Activated T-helper 1 cell treated with Interleukin-2 at 50 U/mL for 16 hours (primary cell): ENCODE results near the gene SOX3.

Experiments used
- DNase-seq: peaks from one replicate; pipeline ENCODE4 v3.0.0-alpha.2; 2020; ENCODE audit warnings: low read depth

SOX3 gene

DNA sequence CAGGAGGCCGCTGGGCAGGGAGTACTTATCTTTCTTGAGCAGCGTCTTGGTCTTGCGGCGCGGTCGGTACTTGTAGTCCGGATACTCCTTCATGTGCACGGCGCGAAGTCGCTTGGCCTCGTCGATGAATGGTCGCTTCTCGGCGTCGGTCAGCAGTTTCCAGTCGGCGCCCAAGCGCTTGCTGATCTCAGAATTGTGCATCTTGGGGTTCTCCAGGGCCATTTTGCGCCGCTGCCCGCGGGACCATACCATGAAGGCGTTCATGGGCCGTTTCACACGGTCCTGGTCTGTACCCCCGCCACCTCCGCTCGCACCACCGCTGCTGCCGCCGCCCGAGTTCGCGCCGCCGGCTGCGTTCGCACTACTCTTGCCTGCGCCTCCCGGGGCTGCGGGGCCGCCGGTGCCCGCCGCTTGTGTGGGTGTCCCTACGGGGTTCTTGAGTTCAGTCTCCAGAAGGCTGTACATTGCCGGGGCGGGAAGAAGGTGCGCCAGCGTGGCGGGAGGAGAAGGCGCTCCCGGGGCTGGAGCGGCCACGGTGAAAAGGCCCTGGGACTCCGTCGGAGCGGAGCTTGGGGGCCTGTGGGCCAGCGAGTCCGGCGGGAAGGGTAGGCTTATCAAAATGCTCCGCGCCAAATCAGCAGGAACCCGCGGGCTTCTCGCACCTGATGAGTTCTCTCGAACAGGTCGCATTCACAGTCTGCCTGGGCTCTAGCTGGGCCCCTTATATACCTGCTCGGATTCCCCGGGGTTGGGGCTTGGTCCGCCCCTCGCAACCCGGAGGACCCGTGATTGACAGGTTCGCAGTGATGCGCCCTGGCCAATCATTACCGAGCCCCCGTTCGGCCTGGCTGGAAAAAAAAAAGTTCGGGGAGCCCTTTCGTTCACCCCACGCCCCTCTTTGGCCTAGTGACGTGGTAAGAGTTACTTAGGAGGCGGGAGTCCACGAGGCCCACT lies at the start of gene SOX3:
SOX3 (minus strand) TSS at position 699 of the 954 bp plus-strand sequence; CDS start at position 690, 9 bp downstream.
- no peak for DNase-seq

DNA sequence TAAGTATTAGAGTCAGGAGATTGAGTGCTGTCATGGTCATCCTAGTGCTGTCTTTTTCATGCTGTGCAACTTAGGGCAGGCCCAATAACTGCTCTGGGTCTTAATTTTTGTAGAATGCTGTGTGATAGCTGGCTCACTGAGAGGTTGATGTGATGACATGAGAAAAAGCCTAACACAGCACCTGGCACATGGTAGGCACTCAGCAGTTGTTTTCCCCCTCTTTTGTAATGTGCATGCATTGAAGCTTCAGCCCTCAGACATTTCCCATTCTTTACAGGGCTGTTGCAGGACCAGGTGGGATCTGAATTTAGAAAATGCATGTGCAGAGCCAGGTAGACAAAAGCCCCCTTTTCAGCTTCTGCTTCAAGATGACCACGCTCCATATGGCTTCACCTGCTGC lies 44.1 kb upstream of the SOX3 start:
- no peak for DNase-seq

DNA sequence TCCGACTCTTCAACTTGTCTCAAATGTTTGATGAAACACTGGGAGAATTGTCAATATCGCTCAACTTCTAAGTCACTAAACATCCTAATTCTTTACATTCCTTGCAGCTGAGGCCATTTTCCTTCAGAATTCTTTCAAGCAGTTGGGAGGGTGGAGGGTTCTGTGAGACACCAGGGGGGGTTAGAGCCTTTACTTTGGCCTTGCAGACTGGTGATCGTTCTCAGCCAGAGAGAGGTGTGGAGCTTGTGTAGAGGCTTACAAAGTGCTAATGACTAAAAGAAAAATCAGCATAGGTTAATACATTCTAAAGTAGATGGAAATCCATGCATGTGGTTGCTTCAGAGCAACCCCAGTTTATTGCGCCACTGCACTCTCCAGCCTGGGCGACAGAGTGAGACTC lies 21.3 kb upstream of the SOX3 start:
- no peak for DNase-seq

DNA sequence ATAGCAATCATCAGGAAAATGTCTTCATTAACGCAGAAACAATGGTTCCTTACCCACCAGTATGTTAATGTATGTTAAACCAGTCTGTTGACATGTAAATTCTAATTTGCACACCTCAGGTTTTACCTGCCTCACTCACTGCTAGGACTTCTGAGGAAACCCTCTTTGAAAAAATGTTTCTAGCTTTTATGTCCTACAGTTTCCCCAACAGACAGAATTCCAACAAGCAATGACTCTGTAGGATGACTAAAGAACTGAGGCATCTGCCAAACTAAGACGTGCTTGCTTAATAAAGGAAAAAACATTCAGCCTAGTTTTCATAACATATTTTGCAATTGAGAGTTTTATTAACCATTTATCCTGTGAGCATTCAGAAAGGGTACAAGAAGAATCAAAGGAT lies 20.6 kb upstream of the SOX3 start:
- no peak for DNase-seq

DNA sequence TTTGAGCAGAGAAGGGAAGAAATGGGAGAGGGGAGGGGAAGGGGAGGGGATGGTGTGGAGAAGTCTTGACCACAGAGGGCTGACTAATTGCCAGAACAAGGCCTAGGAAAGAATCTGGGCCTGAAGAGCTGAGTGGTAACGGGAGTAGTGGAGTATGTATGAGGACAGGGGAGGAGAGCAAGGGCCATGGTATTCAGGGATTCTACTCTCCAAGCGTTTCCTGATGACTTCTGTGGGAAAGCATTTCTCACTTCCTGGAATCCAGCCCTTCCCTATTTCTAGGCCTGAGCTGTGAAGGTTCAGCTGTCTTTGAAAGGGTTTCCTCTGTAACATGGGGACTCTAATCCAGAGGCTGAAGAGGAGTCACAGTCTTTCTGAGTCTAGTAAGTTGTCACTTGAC lies 19.7 kb upstream of the SOX3 start:
- DNase-seq, result no peak

DNA sequence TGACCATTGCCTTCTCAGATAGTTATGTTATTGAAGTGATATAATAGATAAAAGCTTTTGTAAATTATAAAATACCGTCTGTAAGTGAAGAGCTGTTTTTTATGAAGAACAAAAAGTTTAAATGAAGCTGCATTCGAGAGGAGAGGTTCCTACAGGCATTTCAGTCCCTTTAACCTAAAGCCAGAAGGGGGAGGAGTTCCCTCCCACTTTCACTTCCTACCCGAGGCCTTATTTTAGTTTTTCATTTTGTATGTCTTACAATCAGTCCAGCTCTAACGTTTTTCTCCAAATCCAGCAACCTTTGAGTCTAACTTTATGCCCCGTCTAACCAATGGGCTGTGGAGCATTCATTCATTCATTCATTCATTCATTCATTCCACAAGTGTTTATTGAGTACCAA lies 16.5 kb upstream of the SOX3 start:
- no peak for DNase-seq

DNA sequence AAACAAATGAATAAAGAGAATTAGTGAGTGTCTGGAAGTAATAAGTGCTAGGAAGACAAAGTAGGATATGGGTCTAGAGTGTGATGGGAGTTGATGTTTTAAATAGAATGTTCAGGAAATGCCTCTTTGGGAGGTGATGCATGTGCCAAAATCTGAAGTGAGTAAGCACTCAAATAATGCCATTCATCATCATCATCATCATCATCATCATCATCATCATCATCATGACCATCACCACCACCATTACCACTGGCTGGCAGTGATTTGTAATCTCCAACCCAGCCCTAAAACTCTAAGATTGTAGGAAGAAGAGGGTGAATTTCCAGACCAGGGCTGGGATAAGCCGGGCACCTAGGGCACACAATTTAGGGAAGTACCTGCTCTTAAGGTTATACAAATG lies 9.7 kb upstream of the SOX3 start:
- DNase-seq, result no peak

DNA sequence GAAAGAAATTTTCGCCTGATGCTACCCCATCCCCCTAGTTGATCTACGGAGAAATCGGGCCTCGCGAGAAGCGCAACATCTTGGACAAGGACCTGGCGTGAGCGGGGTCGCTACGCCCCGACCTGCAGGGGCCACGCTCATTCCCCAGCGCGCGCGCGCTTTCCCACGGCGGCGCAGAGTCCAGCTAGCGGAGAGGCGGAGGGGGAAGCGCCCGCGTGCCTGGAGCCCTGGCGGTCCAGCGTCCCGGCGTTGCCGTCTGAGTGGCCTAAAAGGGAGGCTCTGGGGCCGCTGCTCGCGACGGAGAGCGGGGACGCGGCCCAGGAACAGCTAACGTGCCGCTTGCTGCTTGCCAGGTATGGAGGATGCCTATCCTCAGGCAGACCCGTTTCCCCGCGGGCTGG lies 6.0 kb upstream of the SOX3 start:
- no peak for DNase-seq

DNA sequence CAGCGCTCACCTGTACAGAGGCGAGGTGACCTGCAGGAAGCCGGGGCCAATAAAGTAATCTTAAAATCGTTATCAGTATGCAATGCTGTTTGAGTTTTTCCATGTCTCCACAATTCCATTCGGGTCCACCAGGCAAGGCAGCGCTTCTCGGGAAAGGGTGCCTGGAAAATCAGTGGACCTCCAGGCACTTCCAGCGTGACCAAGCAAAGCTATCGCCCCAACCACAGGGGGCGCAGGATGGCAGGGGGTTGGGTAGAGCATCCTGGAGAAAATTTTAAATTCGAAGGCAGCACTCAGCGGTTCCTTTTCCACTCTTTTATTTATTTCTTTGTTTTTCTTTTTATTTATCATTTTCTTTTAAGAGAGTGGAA lies 5.4 kb upstream of the SOX3 start:
- no peak for DNase-seq

DNA sequence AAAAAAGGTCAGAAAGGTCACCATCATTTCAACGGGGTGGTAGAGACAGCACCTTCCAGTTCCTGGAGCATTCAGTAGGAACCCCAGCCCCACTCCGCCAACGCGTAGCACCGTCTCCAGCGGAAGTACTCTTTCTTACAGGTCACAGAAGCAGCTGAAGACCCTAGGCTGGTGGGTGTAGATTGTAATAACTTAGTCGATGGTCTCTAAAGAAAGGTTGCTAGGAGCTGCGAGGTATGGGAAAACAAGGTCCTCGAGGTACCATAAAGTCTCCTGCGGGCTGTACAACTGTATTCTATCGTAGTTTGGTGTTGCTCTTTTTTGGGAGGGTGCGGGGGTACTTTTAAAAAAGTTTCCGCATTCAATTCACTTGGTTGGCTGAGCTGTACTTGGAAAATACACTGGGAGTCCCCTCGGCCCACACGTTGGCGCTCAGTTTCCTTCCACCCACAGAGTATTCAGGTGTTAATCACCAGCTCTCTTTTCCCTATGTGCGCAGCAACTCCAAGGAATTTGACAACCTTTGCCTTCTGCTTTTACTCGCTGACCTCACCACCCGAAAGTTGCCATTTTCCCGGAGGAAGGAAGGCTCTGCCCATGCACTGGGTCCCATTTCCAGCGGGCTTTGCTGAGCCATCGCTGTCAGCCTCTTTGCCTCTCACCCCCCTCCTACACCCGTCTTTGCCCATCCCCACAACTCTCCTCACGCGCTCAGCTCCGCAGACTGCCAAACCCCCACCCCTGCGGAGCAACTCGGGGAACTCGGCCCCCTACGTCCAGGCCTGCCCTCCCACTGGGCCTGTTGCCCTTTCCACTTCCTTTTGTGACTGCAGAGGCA lies 4.8 kb upstream of the SOX3 start:
- DNase-seq, result no peak

DNA sequence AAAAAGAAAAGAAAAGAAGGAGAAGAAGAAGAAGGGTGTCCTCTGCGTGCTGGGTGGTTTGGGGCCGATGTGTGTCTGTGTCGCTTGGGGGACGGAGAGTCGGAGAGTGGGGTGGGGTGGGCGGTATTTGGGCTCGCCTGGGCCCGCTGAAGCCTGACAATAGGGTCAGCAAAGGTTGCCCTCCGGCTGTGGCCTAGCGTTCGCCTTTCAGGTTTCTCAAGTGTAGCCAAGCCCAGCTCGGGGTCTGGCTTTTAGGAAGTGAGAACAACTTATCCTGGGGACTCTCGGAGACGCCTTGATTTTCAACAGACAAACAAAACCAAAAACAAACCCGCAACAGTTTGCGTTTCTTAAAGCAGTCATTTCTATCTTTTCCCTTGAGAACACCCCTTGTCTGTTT lies 4.1 kb upstream of the SOX3 start:
- DNase-seq, result no peak

DNA sequence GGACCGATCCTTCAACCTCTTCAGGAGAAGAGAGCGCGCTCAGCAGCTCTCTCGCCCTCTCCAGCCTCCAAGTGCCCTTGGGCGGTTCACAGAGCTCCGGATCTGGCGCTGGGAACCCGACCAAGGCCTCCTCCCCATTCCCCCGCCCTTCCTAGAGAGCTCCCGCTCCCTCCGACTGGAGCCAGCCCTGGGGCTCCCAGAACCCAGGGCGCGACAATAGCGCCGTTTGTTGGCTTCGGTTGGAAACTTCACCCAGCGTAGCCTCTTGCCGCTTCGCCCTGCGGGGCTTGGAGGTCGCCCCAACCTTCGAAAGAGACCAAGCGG lies 3.1 kb upstream of the SOX3 start:
- DNase-seq, result no peak

DNA sequence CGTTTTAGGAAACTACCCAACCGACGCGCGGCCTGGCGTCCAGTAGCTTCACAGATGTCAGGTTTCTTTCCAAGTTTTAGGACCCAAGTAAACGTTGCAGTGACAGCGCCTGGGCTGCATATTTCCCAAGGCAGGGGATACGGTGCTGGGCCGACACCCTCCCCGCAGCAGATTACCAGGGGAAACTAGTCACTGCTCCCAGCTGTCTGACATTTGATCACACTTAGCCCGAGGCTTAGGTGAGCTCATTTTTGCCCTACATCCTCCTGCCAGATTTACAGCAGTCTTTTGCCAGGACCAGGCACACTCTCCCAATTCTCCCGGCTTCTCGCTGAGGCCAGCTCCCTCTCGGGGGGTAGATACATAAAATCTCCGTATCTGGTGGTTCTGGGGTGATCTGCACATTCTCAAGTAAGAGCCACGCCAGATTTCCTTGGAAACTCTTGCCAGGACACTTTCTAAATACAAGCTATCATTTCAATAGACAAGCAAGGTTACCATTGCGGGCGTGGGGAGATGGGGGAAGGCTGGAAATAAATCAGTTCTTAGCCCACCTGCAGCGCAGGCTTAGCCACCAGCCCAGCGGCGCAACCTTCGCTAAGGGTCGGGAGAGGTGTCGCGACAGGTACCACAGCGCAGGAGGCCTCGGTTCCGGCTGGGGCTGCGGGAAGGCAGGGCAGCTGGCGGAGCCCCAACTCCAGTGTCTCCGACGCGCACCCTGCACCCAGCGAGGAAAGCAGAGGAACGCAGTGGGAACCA lies 2.5 kb upstream of the SOX3 start:
- no peak for DNase-seq

DNA sequence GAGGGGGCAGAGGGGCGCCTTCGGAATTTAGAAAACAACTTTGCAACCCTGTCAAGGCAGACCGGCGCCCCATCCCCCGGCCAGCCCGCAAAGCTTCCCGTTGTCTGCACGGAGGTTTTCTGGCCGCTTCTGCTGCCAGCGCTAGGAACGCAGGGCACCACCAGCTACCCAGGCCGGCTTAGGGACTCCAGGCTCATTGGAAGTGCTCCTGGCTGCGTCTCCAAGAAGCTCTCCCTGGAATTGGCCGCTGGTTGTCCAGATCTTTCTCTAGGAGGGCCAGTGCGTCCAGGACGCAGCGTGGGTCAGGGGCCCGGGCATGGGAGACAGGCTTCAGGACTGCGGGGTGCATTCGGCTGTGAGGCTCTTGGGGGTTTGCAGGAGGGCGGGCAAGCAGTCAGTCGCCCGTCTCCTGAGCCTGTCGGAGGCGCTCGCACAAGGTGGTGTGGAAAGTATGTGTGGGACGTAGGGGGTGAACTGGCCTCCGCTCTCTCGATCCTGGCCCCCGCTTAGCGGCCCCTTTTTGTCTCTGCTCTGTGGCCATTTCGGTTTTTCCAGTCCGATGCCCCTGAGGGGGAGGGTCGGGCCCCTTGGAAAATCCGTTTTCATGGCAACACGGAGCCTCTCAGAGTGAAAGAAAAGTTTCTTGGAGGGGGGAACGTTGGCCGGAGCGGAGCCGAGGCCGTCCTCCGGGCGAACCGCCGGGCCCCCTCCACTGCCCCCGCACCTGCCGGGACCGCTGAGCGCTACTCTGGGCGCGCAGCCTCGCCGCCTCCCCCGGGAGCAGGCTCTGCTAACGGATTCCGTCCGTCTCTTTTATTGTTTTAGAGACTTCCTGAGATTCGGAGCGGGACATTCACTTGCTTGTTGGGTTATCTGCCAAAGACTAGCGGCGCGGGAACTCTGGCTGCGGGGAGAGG lies 810 bp upstream of the SOX3 start:
- no peak for DNase-seq

DNA sequence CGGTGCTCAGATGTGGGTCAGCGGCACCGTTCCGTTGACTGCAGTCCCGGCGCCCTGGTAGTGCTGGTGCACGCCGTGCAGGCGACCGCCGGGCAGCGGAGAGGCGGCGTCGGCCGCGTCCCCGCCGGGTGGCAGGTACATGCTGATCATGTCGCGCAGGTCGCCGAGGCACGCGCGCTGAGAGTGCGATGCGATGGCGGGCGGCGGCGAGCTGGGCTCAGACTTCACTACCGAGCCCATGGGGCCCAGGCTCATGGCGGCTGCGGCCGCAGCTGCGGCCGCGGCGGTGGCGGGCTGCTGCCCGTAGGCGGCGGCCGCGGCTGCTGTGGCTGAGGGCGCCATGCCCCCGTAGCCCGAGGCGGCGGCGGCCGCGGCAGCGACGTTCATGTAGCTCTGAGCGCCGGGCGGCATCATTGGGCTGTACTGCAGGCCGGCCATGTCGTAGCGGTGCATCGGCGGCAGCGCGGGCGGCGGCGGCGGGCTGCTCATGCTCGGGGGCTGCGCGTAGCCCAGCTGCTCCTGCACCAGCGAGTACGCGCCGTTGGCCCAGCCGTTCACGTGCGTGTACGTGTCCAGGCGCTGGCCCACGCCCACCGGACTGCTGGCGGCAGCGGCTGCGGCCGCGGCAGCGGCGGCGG lies 1.0 kb downstream of the SOX3 start:
- no peak for DNase-seq

DNA sequence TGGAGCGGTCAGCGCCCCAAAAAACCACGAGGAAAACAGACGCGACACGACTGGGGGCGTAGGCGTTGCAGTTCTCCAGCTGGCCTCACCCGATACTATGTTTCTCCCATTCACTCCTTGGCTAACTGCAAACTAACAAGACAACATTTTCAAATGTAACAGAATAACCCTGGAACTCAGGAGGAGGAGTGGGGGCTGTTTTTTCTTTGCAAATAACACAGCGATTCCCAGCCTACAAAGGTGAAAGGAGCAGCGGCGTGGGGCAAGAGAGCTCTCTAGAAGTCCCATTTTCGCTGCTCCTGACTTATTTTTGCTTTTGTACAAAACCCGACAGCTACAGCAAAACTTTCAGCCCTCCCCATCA lies 1.6 kb downstream of the SOX3 start:
- DNase-seq, result no peak

DNA sequence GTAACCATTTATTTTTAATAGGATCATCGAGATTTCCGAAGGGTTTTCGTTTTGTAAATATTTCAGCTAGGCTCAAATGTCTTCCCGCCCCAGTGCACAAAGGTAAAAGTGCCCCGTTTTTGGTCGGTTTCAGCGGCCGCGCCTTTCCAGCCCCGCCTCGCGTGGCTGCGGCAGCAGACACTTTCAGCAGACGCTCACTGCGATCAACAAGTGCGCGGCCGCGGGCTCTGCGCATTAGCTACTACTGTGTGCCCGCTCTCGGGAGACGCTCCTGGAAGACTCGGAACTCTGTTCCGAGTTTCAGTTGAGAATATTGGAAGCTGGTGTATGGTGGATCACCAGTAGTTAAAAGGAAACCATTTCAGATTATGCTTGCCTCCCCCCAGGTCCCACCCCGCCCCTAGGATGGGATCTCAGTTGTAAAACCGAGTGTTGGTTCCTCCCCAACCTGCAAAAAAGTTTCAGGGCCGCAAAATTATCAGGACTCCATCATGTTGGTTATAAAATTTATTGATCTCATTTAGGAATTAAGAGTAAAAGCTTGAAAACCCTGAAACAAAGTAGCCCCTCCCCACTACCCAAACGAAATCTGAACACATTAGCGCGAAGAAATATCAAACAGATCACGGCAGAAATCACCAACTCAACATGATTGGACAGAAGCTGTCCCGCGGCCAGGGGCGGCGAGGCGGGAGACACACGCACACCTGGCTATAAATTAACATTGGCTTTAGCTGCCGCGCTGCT lies 2.2 kb downstream of the SOX3 start:
- no peak for DNase-seq

DNA sequence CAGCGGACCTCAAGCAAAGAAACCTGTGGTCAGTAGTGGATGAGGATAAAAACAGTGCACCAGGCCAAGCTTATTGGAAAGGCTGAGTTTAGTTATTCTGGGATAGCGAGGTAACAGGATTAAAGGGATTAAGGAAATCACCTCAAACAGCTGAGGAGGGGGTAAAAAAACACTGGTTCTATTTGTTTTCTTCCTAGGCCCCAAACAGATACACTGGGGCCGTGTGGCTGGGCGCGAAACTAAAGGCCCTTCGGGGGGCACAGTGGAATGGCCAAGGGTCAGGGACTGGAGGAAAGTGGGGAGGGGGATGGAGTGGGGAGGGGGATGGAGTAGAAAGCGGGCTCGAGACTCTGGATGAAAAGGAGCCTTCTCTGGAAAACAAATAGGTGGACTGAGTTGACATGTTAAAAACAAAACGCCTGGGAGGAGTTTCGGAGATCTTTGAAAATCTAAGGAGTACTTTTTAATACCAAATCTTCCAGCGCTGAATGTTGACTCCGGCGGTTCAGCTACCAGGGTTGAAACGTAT lies 2.9 kb downstream of the SOX3 start:
- DNase-seq, result no peak

DNA sequence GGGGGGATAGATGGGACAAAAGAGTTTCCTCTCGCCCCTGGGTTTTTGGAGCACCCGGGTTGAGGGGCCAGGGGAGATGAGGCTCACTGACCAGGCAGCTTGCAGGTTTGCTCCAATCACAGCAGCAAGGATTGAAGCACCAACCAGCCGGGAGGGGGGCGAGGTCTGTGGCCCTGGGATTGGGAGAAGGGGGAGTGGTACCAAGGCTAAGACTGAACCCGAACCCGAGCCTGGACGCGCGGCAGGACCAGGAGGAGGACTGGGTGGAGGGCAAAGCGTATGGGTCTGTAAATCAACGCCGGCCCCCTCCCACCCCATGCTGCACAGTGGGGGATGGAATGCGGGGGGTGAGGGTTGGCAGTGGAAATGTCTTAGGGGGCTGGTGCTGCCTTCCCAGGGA lies 3.5 kb downstream of the SOX3 start:
- DNase-seq, result no peak

DNA sequence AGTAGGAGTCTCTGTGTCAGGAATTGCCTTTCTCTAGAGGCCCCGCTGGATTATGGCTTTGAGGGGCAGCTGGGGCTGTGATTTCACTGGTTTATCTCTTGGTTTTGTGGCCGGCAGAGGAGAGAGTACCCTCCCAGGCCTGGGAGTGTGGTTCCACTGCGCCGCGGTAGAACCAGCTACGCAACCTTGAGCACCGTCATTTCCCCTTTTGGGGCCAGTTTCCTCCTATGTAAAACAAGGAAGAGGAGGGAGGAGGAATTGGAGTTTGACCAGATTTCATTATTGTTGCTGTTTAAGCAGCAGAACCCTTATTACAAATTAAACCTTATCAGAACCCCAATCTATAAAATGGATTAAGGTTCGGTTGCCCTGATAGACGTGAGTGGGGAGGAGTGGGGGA lies 4.4 kb downstream of the SOX3 start:
- DNase-seq, result no peak
